HG02938 (cell line): Measurements from ENCODE around the gene PAX8.

Experiments used
- ATAC-seq: cut with Tn5 transposase; IDR thresholded peaks from one replicate; pipeline ENCODE4 v1.9.1; 2021; ENCODE audit warnings: mild to moderate bottlenecking, moderate library complexity; ENCODE audit not compliant: unreplicated experiment

PAX8 gene

DNA sequence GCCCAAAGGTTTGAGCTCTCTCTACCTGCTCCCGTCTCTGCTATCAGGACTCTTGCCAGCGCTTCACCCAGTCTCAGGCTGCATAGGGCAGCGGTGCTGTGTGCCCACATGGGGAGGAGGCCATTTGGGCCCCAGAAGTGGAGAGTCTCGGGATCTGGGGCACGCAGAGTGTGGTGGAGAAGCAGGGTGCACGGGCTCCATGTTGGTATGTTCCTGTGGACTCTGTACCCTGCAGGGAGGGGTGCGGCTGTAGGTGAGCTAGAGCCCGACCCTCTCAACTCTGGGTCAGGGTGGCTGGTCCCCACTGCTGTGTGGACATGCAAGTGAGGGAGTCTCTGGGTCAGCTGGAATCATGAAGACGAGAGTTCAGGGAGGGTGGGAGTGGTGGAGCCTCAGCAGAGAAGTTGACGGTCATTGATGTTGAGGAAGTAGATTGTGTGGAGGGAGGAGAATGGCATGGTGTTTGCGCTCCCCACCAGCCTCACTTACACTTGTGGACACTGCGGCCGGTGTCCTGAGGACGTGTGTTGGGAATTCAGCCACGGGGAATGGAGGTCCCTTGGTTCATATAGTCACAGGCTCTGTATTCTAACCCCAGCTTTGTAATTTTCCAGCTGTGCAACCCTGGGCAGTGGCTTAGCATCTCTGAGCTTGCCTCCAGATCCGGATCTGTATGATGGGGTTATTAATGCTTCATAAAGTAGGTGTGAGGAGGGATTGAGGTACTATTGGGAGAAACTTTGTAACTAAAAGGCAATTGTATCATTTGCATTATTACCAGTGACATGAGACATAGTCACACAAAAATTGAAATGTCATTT lies 105.8 kb downstream of the PAX8 start:
- ATAC-seq, result no peak

DNA sequence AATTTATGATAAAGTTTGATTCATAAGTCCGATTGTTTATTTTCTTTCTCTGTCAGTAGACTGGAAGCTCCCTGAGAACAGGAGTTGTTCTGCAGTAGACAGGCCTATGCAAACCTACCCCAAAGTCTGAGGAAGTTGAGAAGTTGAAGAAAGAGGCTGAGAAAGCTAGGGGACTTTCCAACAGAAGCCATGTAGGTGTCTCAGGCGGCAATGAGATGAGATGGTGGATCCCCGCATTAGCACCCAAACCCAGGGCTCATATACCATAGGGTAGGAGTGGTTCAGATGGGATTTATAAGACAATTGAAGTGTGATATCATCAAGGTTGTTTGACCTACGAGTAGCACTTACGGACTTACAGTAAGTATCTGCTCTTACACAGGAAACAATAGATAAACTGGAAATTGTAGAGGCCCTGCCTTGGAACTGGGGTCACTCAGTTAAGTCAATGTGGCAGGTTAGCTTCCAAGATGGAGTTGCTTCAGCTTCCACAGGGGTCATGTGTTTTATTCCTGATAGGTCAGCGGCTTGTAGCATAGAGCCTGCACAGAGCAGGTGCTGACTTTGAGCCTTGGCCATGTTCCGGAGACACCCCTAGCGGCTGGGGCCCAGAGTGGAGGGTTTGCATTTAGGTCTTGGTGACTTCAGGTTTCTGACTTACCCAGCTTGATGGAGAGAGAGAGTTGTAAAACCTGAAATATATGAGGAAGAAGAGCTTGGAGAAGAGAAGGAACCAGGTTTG lies 107.2 kb downstream of the PAX8 start:
- no peak for ATAC-seq

DNA sequence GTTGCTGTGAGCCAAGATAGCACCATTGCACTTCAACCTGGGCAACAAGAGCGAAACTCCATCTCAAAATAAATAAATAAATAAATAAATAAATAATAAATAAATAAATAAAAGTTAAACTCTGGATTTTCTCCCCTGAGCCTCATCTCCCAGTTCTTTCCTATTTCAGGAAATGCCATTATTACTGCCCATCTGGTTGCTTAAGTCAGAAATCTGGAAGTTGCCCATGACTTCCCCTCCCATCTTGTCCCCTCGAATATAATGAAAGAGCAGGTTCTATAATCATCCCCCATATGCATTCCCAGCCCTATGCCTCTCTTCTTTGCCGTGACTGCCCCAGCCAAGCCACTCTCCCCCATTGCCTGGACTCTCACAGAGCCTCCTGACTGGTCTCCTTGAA lies 109.1 kb downstream of the PAX8 start:
- no peak for ATAC-seq

DNA sequence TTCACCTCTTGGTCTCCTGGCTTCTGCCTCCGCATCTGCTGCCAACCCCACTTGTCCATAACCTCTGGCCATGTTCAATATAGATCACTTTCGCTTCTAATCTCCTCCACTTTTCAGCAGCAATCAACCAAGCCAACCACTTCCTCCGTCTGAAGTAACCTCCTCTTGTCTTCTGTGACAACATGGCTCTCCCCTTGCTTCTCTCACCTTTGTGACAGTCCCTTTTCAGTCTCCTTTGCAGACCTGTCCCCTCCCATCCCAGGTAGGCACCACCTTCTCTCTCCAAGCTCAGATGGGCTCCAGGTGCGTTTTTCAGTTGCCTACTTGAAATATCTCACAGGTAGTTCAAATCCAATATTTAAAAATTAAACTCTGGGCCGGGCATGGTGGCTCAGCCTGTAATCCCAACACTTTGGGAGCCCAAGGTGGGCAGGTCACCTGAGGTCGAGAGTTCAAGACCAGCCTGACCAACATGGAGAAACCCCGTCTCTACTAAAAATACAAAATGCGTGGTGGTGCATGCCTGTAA lies 109.7 kb downstream of the PAX8 start:
- ATAC-seq, result no peak

DNA sequence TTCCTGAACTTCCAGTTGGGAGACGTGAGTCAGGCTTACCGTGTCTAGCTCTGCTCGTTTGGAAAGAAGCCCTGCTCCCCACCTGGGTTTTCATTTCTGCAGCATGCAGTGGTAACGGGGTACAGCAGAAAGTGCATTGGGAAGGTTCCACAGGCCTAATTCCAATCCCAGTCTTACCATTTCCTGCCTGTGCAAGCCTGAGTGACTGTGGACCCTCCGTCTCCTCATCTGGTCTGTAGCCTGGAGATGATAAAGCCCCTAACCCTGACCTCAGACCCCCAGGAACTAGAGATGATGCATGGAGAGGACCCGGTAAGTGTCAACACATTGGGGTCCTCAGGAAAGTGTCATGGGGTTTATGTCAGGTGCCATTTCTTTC lies 110.8 kb downstream of the PAX8 start:
- no peak for ATAC-seq

- ATAC-seq, result no peak
Observed at GRCh38 chr2:113167115-113167932, 111.4 kb downstream of the PAX8 start.

DNA sequence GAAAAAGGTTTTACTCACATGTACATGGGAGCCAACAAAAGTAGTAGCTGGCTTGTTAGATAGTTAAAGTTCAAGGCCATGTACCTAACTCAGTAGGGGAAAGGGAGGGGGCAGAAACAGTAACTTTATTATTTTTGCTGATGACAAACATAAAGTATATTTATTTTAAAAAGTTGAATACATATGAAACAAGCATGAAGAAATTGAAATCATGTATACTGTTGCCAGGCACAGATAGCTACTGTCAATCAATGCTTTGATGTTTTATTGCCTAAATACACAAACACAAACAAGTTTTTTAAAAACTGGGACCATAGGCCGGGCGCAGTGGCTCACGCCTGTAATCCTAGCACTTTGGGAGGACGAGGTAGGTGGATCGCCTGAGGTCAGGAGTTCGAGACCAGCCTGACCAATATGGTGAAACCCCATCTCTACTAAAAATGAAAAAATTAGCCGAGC lies 112.5 kb downstream of the PAX8 start:
- no peak for ATAC-seq
